ENCODE data around the gene CMIP. TPM values are rescaled to one million over a fixed set of nuclear protein-coding genes. Genes with fewer than 3 reads are reported as not detected.

The CMIP gene
- total RNA-seq, 4 donors from 2014 or later = 16.7 to 104 (median 43.6) TPM

DNA sequence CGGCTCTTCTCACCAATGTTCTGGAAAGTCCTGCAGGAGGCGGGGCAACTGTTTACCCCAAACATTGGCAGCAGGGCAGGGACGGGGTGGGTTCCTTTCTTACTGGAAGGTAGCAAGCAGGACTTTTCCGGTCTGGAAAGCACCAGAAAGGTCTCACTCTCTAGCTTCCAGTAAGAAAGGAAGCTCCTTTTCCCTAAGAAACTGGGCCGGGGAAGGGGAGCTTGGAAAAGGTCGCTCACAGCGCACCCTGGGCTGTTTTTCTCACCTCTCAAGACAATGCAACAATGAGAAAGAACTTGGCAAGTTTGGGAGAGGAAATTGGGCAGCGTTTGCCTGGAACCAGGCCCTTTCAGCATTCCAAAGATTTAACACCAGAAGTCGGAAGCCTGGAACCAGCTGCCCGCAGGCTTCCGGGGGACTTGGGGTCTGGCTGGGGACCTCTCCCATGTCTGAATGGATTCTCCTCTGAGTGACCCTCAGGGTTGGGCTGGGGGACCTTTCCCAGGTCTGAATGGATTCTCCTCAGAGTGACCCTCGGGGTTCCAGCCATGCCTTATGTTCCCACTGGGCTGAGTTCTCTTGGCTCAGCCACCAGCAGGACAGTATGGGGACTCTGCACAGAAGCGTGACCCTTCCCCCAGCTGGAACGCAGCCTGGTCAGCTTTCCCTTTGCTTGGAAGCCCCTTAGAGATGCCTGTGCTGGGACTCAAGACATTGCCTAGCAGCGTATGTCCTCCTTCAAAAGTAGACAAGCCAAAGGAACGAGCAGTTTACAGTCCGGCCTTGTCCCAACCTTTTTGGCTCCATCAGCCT is 167.9 kb downstream of the CMIP start:
- H3K4me3 ChIP-seq = no peak overlapping the region
- peak overlapping the region; percentile 54 to 79 for H3K27ac ChIP-seq
- TF ChIP-seq, protein P1, sequence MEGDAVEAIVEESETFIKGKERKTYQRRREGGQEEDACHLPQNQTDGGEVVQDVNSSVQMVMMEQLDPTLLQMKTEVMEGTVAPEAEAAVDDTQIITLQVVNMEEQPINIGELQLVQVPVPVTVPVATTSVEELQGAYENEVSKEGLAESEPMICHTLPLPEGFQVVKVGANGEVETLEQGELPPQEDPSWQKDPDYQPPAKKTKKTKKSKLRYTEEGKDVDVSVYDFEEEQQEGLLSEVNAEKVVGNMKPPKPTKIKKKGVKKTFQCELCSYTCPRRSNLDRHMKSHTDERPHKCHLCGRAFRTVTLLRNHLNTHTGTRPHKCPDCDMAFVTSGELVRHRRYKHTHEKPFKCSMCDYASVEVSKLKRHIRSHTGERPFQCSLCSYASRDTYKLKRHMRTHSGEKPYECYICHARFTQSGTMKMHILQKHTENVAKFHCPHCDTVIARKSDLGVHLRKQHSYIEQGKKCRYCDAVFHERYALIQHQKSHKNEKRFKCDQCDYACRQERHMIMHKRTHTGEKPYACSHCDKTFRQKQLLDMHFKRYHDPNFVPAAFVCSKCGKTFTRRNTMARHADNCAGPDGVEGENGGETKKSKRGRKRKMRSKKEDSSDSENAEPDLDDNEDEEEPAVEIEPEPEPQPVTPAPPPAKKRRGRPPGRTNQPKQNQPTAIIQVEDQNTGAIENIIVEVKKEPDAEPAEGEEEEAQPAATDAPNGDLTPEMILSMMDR (IDR thresholded peaks at IDR 0.05) = no peak
- H3K36me3 ChIP-seq = no peaks in the 10 kb centered on the region
- peaks cover 0 to 7% of the 10 kb centered on the region in 2 donors for H3K4me1 ChIP-seq
- no peaks in the 10 kb centered on the region for H3K9me3 ChIP-seq
- intact Hi-C loops (cut with DNase I; ENCODE audit: low total_unique reads) = no loop called here
- H3K27me3 ChIP-seq = no peaks in the 10 kb centered on the region
- peak in 1 of 2 donors; percentile 67 for DNase-seq

DNA sequence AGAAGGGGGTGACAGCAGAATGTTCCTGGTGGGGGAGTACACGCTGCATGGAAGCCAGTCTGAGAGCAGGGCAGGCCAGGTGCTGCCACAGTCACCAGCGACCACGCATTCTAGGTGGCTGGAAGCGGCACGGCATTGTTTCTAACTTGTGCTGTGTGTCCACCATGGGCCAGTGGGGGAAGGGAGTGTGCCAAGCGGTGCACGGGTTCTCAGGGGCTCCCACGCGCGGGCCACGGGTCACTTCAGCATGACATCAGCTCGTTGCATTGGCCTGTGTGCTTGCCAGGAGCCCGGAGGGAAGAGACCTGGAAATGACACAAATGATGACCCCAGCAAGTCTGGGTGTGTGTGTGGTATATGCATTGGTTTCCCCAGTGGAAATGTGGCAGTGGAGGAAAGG is 169.6 kb downstream of the CMIP start:
- no peak overlapping the region for H3K4me3 ChIP-seq
- TF ChIP-seq, protein P1 (IDR thresholded peaks at IDR 0.05) = no peak
- no peak for TF ChIP-seq POLR2A (IDR thresholded peaks at IDR 0.05)
- peak overlapping the region in 1 of 2 donors; percentile 79 for H3K27ac ChIP-seq
- DNase-seq = no peak
- no peaks in the 10 kb centered on the region for H3K9me3 ChIP-seq
- peaks cover 0 to 7% of the 10 kb centered on the region in 2 donors for H3K4me1 ChIP-seq
- no peaks in the 10 kb centered on the region for H3K36me3 ChIP-seq
- no peaks in the 10 kb centered on the region for H3K27me3 ChIP-seq
- intact Hi-C loops (cut with DNase I; ENCODE audit: low total_unique reads) = no loop called here

DNA sequence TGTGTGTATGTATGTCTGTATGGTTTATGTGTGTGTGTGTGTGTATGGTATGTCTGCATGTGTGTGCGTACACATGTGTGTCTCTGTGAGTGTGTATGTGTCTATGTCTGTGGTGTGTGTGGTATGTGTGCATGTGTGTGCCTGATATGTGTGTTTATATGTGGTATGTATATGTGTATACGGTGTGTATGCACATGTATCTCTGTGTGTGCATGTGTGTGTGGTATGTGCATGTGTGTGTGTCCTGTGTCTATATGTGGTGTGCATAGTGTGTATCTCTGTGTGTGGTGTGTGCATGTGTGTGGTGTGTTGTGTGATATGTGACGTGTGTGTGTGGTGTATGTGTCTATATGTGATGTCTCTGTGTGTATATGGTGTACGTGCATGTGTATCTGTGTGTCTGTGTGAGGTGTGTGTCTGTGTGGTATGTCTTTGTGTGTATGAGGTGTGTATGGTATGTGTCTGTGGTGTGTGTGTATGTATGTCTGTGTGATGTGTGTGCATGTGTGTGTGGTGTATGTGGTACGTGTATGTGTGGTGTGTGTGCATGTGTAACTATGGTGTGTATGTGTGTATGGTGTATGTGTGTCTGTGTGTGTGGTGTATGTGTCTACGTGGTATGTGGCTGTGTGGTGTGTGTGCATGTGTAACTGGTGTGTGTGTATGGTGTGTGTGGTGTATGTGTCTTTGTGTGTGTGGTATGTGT is 170.2 kb downstream of the CMIP start:
- no peak overlapping the region for H3K4me3 ChIP-seq
- no peaks in the 10 kb centered on the region for H3K9me3 ChIP-seq
- intact Hi-C loops (cut with DNase I; ENCODE audit: low total_unique reads) = no loop called here

DNA sequence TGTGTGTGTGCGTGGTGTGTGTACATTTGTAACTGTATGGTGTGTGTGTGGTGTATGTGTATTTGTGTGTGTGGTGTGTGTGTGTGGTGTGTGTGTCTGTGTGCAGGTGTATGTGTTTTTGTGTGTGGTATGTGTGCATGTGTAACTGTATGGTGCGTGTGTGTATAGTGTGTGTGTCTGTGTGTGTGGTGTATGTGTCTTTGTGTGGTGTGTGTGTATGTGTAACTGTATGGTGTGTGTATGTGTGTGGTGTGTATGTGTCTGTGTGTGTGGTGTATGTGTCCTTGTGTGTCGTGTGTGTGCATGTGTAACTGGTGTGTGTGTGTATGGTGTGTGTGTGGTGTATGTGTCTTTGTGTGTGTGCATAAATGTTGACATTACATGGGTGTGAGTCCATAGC is 170.8 kb downstream of the CMIP start:
- Histone ChIP-seq H3K27ac (no peak overlapping the region), H3K9me3 (no peaks in the 10 kb centered on the region), H3K27me3 (no peaks in the 10 kb centered on the region), H3K4me1 (peaks cover 0 to under 1% of the 10 kb centered on the region in 2 donors), H3K36me3 (no peaks in the 10 kb centered on the region), H3K4me3 (no peak overlapping the region)
- intact Hi-C loops (cut with DNase I; ENCODE audit: low total_unique reads) = no loop called here
- TF ChIP-seq, protein P1 (IDR thresholded peaks at IDR 0.05) = no peak
- TF ChIP-seq POLR2A (IDR thresholded peaks at IDR 0.05) = no peak
- no peak for DNase-seq

More for the DNA sequence above, 170.2 kb downstream of the CMIP start:
- Histone ChIP-seq H3K36me3 (no peaks in the 10 kb centered on the region), H3K4me1 (peaks cover 0 to 6% of the 10 kb centered on the region in 2 donors), H3K27ac (no peak overlapping the region), H3K27me3 (no peaks in the 10 kb centered on the region)
- DNase-seq = no peak
- TF ChIP-seq POLR2A (IDR thresholded peaks at IDR 0.05) = no peak
- TF ChIP-seq, protein P1 (IDR thresholded peaks at IDR 0.05) = no peak

DNA sequence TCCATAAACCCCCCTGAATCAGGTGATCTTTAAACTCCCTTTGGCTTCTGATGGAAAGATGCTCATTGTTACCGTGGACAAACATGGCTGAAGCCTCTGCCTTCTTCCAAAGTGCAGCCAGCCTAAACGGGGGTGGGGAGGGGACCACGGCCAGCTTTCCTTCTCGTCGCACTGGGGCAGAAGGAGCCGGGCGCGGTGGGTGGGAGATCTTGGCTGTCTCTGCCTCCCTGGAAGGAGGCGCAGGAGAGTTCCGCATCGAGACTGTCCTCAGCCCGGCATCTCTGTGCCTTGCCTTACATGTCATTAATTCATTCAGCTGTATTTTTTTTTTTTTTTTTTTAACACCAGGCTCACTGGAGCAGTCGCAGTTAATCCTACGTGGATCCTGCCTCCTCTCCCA is 171.2 kb downstream of the CMIP start:
- intact Hi-C loops (cut with DNase I; ENCODE audit: low total_unique reads) = no loop called here
- no peak for DNase-seq
- H3K27ac ChIP-seq = no peak overlapping the region
- H3K36me3 ChIP-seq = no peaks in the 10 kb centered on the region
- no peaks in the 10 kb centered on the region for H3K4me1 ChIP-seq
- no peaks in the 10 kb centered on the region for H3K27me3 ChIP-seq
- TF ChIP-seq, protein P1 (IDR thresholded peaks at IDR 0.05) = no peak
- TF ChIP-seq POLR2A (IDR thresholded peaks at IDR 0.05) = no peak
- no peak overlapping the region for H3K4me3 ChIP-seq
- no peaks in the 10 kb centered on the region for H3K9me3 ChIP-seq
